Measurements from ENCODE around the gene PIRT.

- TF ChIP-seq CTCF (IDR thresholded peaks at IDR 0.05) (no peak), POLR2A (IDR thresholded peaks at IDR 0.05) (no peak)
Observed at GRCh38 chr17:10776381-10776780, 61.5 kb downstream of the PIRT start.
